ENCODE results near the gene TMEM101. TPM values are rescaled to one million over a fixed set of nuclear protein-coding genes. Genes with fewer than 3 reads are reported as not detected.
"Not testable (repeated sequence)": the region's sequence is repeated elsewhere in the genome, so short reads cannot be mapped to it uniquely, and the experiment has no call there.

Gene TMEM101
- polyA plus RNA-seq, 1 of the 3 experiments (the other 2 are of a cell fraction), result 62.9 TPM

DNA sequence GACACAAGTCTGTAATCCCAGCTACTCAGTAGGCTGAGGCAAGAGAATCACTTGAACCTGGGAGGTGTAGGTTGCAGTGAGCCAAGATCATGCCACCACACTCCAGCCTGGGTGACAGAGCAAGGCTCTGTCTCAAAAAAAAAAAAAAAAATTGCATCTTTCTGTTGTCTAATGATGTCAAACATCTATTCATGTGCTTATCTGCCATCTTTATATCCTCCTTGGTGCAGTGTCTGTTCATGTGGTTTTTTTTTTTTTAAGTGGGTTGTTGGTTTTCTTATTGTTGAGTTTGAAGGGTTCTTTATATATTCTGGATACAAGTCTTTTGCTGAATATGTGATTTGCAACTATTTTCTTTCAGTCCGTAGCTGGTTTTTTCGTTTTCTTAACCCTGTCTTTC is 43.3 kb downstream of the TMEM101 start:
- 37% methylated on average over 2 of the region's 2 CpGs for WGBS (ENCODE audit: low lambda C conversion rate)
- H3K9me3 ChIP-seq; H4K20me1 ChIP-seq (ENCODE audit: insufficient read depth); H3K36me3 ChIP-seq (replicated peaks in 1 of 2; ENCODE audit: control insufficient read depth in 1 of 2, insufficient read depth in 2 of 2, low read length in 1 of 2); H3K4me2 ChIP-seq; H3K79me2 ChIP-seq (ENCODE audit: insufficient read depth); H3K9me2 ChIP-seq; H3K27me3 ChIP-seq (ENCODE audit: insufficient read depth); H3K27ac ChIP-seq (ENCODE audit: low read depth in 2 of 2, low read length in 1 of 2); H3F3A ChIP-seq (replicated peaks; ENCODE audit: insufficient read depth); H3K4me3 ChIP-seq (ENCODE audit: low read depth in 2 of 2, low read length in 1 of 2); POLR2A ChIA-PET; H3K9ac ChIP-seq; H2AFZ ChIP-seq (ENCODE audit: low read depth); DNase-seq: not testable (repeated sequence)
- H3K4me1 ChIP-seq (ENCODE audit: control insufficient read depth in 1 of 2, insufficient read depth in 2 of 2, low read depth in 1 of 2, low read length in 1 of 2), result peaks cover 0 to 15% of the 10 kb centered on the region in 2 experiments; a peak in 2 of 4 replicates
- CTCF ChIA-PET, result interaction anchor here (1.1 to 1.6 kb wide), 2 partner anchors 26 to 27 kb away, joined by 4 to 6 read pairs; no protein-coding TSS in a partner anchor

DNA sequence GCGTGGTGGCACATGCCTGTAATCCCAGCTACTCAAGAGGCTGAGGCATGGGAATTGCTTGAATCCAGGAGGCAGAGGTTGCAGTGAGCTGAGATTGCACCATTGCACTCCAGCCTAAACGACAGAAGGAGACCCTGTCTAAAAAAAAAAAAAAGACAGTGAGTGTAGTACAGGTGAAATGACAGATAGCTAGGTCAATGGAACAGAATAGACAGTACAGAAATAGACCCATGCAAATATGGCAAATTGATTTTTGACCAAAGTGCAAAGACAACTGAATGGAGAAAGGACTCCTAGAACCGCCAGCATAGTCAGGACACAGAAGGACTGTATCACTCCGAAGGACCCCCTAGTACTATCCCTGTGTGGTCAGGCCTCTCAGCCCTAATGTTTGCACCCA is 44.4 kb downstream of the TMEM101 start:
- Histone ChIP-seq H4K20me1 (ENCODE audit: insufficient read depth) (no peaks in the 10 kb centered on the region), H3K9ac (no peak overlapping the region), H3K4me3 (ENCODE audit: low read depth in 2 of 2, low read length in 1 of 2) (no peak overlapping the region), H3K4me1 (ENCODE audit: control insufficient read depth in 1 of 2, insufficient read depth in 2 of 2, low read depth in 1 of 2, low read length in 1 of 2) (peaks cover 0 to 15% of the 10 kb centered on the region in 2 experiments; a peak in 2 of 4 replicates), H3K27ac (ENCODE audit: low read depth in 2 of 2, low read length in 1 of 2) (no peak overlapping the region), H3K27me3 (ENCODE audit: insufficient read depth) (no peaks in the 10 kb centered on the region; the same call in 1 of the 2 replicates), H3K79me2 (ENCODE audit: insufficient read depth) (no peaks in the 10 kb centered on the region), H3K36me3 (replicated peaks in 1 of 2; ENCODE audit: control insufficient read depth in 1 of 2, insufficient read depth in 2 of 2, low read length in 1 of 2) (no peaks in the 10 kb centered on the region), H3K9me2 (no peaks in the 10 kb centered on the region), H2AFZ (ENCODE audit: low read depth) (no peak overlapping the region), H3K9me3 (no peaks in the 10 kb centered on the region), H3K4me2 (no peak overlapping the region), H3F3A (replicated peaks; ENCODE audit: insufficient read depth) (no peaks in the 10 kb centered on the region)
- ChIA-PET POLR2A (no interaction called here), CTCF (interaction anchor here (0.9 kb wide), 1 partner anchor 13 kb away, joined by 5 read pairs; no protein-coding TSS in a partner anchor)
- DNase-seq, result no peak
- TF ChIP-seq MEF2A (IDR thresholded peaks at IDR 0.05; ENCODE audit: borderline replicate concordance, low read depth), result no peak
- TF ChIP-seq, protein P1, sequence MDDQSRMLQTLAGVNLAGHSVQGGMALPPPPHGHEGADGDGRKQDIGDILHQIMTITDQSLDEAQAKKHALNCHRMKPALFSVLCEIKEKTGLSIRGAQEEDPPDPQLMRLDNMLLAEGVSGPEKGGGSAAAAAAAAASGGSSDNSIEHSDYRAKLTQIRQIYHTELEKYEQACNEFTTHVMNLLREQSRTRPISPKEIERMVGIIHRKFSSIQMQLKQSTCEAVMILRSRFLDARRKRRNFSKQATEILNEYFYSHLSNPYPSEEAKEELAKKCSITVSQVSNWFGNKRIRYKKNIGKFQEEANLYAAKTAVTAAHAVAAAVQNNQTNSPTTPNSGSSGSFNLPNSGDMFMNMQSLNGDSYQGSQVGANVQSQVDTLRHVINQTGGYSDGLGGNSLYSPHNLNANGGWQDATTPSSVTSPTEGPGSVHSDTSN (IDR thresholded peaks at IDR 0.05), result no peak
- WGBS (ENCODE audit: low lambda C conversion rate), result 68% methylated on average over 4 of the region's 4 CpGs

DNA sequence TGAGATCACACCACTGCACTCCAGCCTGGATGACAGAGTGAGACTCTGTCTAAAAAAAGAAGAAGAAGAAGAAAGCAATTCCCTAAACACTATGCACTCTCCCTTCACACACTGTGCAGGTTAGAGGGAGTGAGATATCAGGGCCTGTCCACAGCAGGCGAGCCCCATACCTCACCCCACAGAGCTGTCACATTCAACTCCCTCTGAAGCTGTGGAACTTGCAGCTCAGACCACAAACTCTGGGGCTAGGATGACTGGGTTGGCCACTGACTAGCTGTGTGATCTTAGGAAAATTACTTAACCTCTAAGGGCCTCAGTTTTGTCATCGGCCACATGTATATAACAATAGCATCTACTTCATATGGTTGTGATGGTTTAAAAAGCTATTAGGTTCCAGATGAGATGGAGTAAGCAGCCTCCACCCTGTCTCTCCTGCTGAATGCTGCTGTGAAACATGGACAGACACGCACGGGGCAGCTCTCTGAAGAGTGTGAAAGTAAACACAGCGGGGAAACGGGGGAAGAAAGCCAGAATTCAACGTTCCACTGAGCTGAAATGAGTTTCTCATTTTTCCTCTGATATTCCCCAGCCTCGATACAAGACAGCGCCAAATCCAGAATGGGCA is 47.4 kb downstream of the TMEM101 start:
- H4K20me1 ChIP-seq (ENCODE audit: insufficient read depth), result no peaks in the 10 kb centered on the region
- no peaks in the 10 kb centered on the region for H3F3A ChIP-seq (replicated peaks; ENCODE audit: insufficient read depth)
- no peaks in the 10 kb centered on the region for H3K4me1 ChIP-seq (ENCODE audit: control insufficient read depth in 1 of 2, insufficient read depth in 2 of 2, low read depth in 1 of 2, low read length in 1 of 2)
- H3K79me2 ChIP-seq (ENCODE audit: insufficient read depth), result no peaks in the 10 kb centered on the region
- DNase-seq, result no peak
- no peak overlapping the region for H3K27ac ChIP-seq (ENCODE audit: low read depth in 2 of 2, low read length in 1 of 2)
- H3K9ac ChIP-seq, result no peak overlapping the region
- no peak overlapping the region for H3K4me3 ChIP-seq (ENCODE audit: low read depth in 2 of 2, low read length in 1 of 2)
- H3K36me3 ChIP-seq (replicated peaks in 1 of 2; ENCODE audit: control insufficient read depth in 1 of 2, insufficient read depth in 2 of 2, low read length in 1 of 2), result no peaks in the 10 kb centered on the region
- WGBS (ENCODE audit: low lambda C conversion rate), result 67% methylated on average over 9 of the region's 9 CpGs
- no peak overlapping the region for H2AFZ ChIP-seq (ENCODE audit: low read depth)
- H3K27me3 ChIP-seq (ENCODE audit: insufficient read depth), result no peaks in the 10 kb centered on the region; the same call in 1 of the 2 replicates
- ChIA-PET POLR2A (no interaction called here), CTCF (interaction anchor here (1.0 to 2.6 kb wide), 4 partner anchors 16 to 28 kb away, joined by 3 to 12 read pairs (median 6); no protein-coding TSS in a partner anchor)
- TF ChIP-seq TEAD4 (IDR thresholded peaks at IDR 0.05; ENCODE audit: borderline replicate concordance, insufficient read depth) (no peak), TCF12 (IDR thresholded peaks at IDR 0.05) (no peak), ELF1 (IDR thresholded peaks at IDR 0.05) (no peak), NFIC (IDR thresholded peaks at IDR 0.05; ENCODE audit: borderline replicate concordance) (no peak), JUND (IDR thresholded peaks at IDR 0.05) (no peak), EZH2phosphoT487 (IDR thresholded peaks at IDR 0.05; ENCODE audit: borderline replicate concordance, low read depth) (no peak), REST (IDR thresholded peaks at IDR 0.05; ENCODE audit: low read depth, low read length) (no peak), SMC3 (IDR thresholded peaks at IDR 0.05; ENCODE audit: low read depth, low read length) (no peak)
- no peaks in the 10 kb centered on the region for H3K9me2 ChIP-seq
- H3K4me2 ChIP-seq, result no peak overlapping the region
- no peaks in the 10 kb centered on the region for H3K9me3 ChIP-seq

Data from SK-N-SH (cell line).